ENCODE data around the gene PLEKHN1. TPM values are rescaled to one million over a fixed set of nuclear protein-coding genes. Genes with fewer than 3 reads are reported as not detected.

The PLEKHN1 gene
- total RNA-seq, 4 donors from 2014 or later = 0.21 to 2.4 TPM; not detected in 2

DNA sequence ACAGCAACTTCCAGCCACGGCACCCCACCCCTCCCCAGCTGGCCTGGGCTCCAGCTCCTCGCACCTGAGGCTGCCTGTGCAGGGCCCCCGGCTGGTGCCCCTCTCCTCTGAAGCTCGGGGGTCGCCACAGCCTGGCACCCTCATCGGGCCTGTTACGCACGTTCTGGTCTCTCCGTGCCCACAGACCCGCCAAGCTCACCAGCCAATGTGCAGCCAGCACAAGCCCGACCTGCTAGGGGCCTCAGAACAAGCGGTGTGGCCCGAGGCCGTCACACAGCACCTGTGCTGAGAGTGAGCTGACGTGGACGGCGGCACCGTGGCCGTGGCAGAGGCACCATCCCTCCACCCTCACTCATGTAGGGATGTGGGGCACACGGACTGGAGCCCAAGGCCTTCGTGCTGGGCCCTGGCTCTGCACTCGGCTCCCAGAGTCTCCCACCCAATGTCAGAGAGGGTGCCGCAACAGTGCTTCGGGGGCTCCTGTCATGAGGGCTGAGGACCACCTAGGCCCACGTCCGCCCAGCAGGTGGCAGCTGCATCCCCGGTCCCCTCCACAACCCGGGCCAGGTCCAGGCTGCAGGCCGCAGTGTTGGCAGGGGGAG lies 46.9 kb upstream of the PLEKHN1 start:
- no peaks in the 10 kb centered on the region for H3K36me3 ChIP-seq
- no peak for DNase-seq (ENCODE audit: low spot score in 2 of 2)
- H3K4me3 ChIP-seq = no peak overlapping the region
- TF ChIP-seq EP300 (IDR thresholded peaks at IDR 0.05) (no peak), POLR2A (IDR thresholded peaks at IDR 0.05) (no peak), CTCF (IDR thresholded peaks at IDR 0.05) (no peak)
- H3K4me1 ChIP-seq = peaks cover 0 to 51% (median 22%) of the 10 kb centered on the region in 4 donors
- no peak overlapping the region for H3K27ac ChIP-seq
- WGBS, 2 donors = 63 to 78% methylated on average over 23 to 27 of the region's 29 CpGs
- no peaks in the 10 kb centered on the region for H3K9me3 ChIP-seq
- H3K27me3 ChIP-seq = peaks cover 0 to 81% of the 10 kb centered on the region in 2 donors

DNA sequence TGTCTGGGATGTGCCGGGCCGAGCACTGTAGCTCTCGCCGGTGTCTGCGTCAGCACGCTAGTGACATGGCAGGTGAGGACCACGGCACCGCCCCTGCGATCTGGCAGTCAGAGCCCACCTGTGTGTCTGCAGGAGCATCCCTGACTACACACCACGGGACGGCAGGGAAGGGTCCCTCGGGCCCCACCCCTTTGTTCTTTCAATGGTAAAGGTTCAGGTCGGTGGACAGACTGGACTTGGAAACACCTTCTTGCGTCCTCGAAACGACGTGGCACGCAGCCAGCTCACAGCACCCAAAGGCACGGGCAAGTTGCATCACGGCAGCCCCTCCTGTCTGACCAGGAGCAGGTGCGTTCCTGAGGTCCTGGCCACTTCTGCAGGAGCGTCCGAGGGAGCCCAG lies 46.3 kb upstream of the PLEKHN1 start:
- H3K27me3 ChIP-seq = peaks cover 0 to 81% of the 10 kb centered on the region in 2 donors

DNA sequence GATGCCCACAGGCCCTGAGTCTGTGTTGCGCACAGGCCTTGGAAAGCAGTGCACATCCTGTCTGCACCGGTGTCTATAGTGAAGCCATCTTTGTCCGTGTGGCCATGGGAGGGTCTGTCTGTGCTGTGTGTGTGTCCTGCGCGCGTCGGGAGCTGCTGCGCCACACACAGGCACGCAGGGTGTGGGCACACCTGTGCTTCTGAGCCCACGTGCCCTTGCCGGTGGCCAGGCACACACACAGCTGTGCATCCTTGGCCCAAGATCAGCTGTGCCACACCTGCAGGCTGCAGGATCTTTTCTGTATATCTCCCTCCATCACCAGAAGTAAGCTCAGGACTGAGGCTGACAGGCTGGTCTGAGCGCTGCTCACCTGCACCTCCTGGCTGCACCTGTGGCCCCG lies 45.8 kb upstream of the PLEKHN1 start:
- no peak overlapping the region for H3K27ac ChIP-seq
- no peak overlapping the region for H3K4me3 ChIP-seq
- H3K9me3 ChIP-seq = no peaks in the 10 kb centered on the region
- no peak for DNase-seq (ENCODE audit: low spot score in 2 of 2)
- H3K4me1 ChIP-seq = peaks cover 0 to 61% (median 26%) of the 10 kb centered on the region in 4 donors
- no peak for TF ChIP-seq CTCF (IDR thresholded peaks at IDR 0.05)
- no peak for TF ChIP-seq POLR2A (IDR thresholded peaks at IDR 0.05)
- TF ChIP-seq EP300 (IDR thresholded peaks at IDR 0.05) = no peak
- H3K27me3 ChIP-seq = peaks cover 0 to 81% of the 10 kb centered on the region in 2 donors
- H3K36me3 ChIP-seq = no peaks in the 10 kb centered on the region
- WGBS, 2 donors = 0 to 3% methylated on average over 5 to 13 of the region's 13 CpGs

More for the DNA sequence above, 46.3 kb upstream of the PLEKHN1 start:
- TF ChIP-seq CTCF (IDR thresholded peaks at IDR 0.05) (no peak), EP300 (IDR thresholded peaks at IDR 0.05) (no peak), POLR2A (IDR thresholded peaks at IDR 0.05) (no peak)
- 55 to 64% methylated on average over 23 of the region's 23 CpGs for WGBS, 2 donors
- Histone ChIP-seq H3K4me1 (peaks cover 0 to 57% (median 25%) of the 10 kb centered on the region in 4 donors), H3K4me3 (no peak overlapping the region), H3K9me3 (no peaks in the 10 kb centered on the region), H3K27ac (no peak overlapping the region), H3K36me3 (no peaks in the 10 kb centered on the region)
- no peak for DNase-seq (ENCODE audit: low spot score in 2 of 2)

- peaks cover 0 to 68% (median 27%) of the 10 kb centered on the region in 4 donors for H3K4me1 ChIP-seq
- H3K27ac ChIP-seq = peak overlapping the region in 1 of 4 donors; percentile 15
- no peaks in the 10 kb centered on the region for H3K9me3 ChIP-seq
- peaks cover 0 to 81% of the 10 kb centered on the region in 2 donors for H3K27me3 ChIP-seq
- WGBS, 2 donors = 22 to 31% methylated on average over 25 to 38 of the region's 38 CpGs
- H3K4me3 ChIP-seq = no peak overlapping the region
- TF ChIP-seq EP300 (IDR thresholded peaks at IDR 0.05) (peak in 1 of 2 donors; percentile 44), POLR2A (IDR thresholded peaks at IDR 0.05) (no peak), CTCF (IDR thresholded peaks at IDR 0.05) (peak; percentile 23 to 75 (median 63))
- H3K36me3 ChIP-seq = no peaks in the 10 kb centered on the region
- no peak for DNase-seq (ENCODE audit: low spot score in 2 of 2)
Measured at GRCh38 chr1:921011-921837, 45.1 kb upstream of the PLEKHN1 start.

Data from tibial nerve (tissue), 4 donors.